Measurements from ENCODE around the gene FBLN7.

DNA sequence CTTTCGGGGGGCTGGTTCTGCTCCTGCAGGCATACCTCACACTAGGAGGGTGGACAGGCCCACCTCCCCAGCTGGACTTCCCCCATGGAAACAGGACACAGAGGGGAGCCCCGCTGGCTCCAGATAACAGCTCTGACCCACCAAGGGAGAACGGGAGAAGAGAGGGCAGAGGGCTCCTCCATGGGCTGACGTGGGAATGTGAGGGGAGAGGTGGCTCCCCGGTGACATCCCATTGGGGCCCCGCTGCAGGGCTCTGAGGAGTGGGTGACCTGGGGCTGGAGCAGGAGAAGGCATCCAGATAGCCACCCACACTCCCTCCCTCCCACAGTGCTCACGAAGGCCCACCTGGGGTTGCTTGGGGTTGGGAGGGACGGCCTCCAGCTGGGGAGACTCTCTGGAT is 45.9 kb downstream of the FBLN7 start:
- TF ChIP-seq POLR2A (IDR thresholded peaks at IDR 0.05; ENCODE audit: low read depth, low read length), result no peak
- TF ChIP-seq POLR2AphosphoS5 (IDR thresholded peaks at IDR 0.05; ENCODE audit: low read depth, low read length), result no peak
- TF ChIP-seq TAF1 (IDR thresholded peaks at IDR 0.05; ENCODE audit: low read depth, low read length), result no peak

Data from GM12891 (cell line).